ENCODE data around the gene VHLL.

Gene VHLL

DNA sequence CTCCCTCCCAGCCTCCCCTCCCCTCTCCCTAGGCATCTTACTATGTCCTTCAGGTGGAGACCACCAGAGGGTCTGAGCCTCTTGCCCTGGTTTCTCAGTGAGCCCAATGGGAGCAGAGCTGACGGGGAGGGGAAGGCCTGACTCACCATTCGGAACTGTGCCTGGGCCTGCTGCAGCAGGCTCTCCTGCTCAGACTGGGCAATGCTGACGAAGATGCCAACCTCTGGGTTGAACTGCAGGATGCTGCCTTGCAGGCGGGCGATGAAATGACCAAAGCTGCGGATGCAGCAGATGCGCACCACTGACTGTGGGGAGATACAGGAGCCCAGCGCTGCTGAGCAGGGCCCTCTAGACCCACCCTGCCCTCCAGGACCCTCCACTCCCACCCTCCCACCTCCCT, 40.2 kb downstream of the VHLL start:
- H3K4me3 ChIP-seq (ENCODE audit: insufficient read depth, low read length, poor library complexity, severe bottlenecking), result no peak overlapping the region
- H3F3A ChIP-seq (ENCODE audit: insufficient read depth), result no peaks in the 10 kb centered on the region
- H3K79me2 ChIP-seq (ENCODE audit: insufficient read depth, low read length), result no peaks in the 10 kb centered on the region; the same call in 1 of the 2 replicates
- peaks cover 23% of the 10 kb centered on the region; the same call in 1 of the 2 replicates for H3K36me3 ChIP-seq (ENCODE audit: low read length)
- H3K4me2 ChIP-seq (ENCODE audit: low read depth, low read length, poor library complexity, severe bottlenecking), result no peak overlapping the region
- H2AFZ ChIP-seq (ENCODE audit: low read depth, low read length, severe bottlenecking), result no peak overlapping the region
- TF ChIP-seq EZH2phosphoT487 (conservative IDR thresholded peaks at IDR 0.05; ENCODE audit: low read length), result no peak
- TF ChIP-seq, protein P1, sequence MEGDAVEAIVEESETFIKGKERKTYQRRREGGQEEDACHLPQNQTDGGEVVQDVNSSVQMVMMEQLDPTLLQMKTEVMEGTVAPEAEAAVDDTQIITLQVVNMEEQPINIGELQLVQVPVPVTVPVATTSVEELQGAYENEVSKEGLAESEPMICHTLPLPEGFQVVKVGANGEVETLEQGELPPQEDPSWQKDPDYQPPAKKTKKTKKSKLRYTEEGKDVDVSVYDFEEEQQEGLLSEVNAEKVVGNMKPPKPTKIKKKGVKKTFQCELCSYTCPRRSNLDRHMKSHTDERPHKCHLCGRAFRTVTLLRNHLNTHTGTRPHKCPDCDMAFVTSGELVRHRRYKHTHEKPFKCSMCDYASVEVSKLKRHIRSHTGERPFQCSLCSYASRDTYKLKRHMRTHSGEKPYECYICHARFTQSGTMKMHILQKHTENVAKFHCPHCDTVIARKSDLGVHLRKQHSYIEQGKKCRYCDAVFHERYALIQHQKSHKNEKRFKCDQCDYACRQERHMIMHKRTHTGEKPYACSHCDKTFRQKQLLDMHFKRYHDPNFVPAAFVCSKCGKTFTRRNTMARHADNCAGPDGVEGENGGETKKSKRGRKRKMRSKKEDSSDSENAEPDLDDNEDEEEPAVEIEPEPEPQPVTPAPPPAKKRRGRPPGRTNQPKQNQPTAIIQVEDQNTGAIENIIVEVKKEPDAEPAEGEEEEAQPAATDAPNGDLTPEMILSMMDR (IDR thresholded peaks at IDR 0.05; ENCODE audit: insufficient read depth, low read length, poor library complexity, severe bottlenecking), result no peak
- no peaks in the 10 kb centered on the region for H3K9me2 ChIP-seq (replicated peaks; ENCODE audit: insufficient read depth, low read length)
- H4K20me1 ChIP-seq (ENCODE audit: low read depth, low read length), result no peaks in the 10 kb centered on the region
- H3K27me3 ChIP-seq (ENCODE audit: low read length), result no peaks in the 10 kb centered on the region
- no peaks in the 10 kb centered on the region for H3K9me3 ChIP-seq (ENCODE audit: insufficient read depth, low read length)
- H3K9ac ChIP-seq (ENCODE audit: low read length), result no peak overlapping the region
- no peak overlapping the region for H3K27ac ChIP-seq (ENCODE audit: low read depth, low read length)

DNA sequence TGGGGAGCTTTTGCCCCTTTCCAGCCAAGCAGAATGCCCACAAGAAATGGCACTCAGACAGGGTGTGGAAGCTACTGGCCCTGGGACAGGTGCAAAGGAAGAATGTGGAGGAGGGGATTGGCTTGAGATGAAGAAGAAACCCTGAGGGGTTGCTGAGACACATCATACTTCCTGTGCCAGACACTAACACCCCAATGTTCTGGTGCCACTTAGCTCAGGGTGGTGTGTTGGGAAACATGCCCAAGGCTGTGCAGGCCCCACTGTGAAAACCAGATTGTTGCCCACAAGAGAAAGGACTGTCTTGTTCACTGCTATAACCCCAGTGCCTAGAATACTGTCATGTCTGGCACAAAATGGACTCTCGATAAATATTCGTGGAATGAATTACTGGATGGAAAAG, 41.4 kb downstream of the VHLL start:
- Histone ChIP-seq H3K4me3 (ENCODE audit: insufficient read depth, low read length, poor library complexity, severe bottlenecking) (no peak overlapping the region), H3F3A (ENCODE audit: insufficient read depth) (no peaks in the 10 kb centered on the region), H3K36me3 (ENCODE audit: low read length) (peaks cover 20% of the 10 kb centered on the region; the same call in 1 of the 2 replicates), H2AFZ (ENCODE audit: low read depth, low read length, severe bottlenecking) (no peak overlapping the region), H3K79me2 (ENCODE audit: insufficient read depth, low read length) (no peaks in the 10 kb centered on the region), H3K27me3 (ENCODE audit: low read length) (no peaks in the 10 kb centered on the region), H3K4me2 (ENCODE audit: low read depth, low read length, poor library complexity, severe bottlenecking) (no peak overlapping the region), H3K27ac (ENCODE audit: low read depth, low read length) (no peak overlapping the region), H4K20me1 (ENCODE audit: low read depth, low read length) (no peaks in the 10 kb centered on the region), H3K9me2 (replicated peaks; ENCODE audit: insufficient read depth, low read length) (no peaks in the 10 kb centered on the region), H3K9ac (ENCODE audit: low read length) (no peak overlapping the region), H3K9me3 (ENCODE audit: insufficient read depth, low read length) (no peaks in the 10 kb centered on the region)
- no peak for TF ChIP-seq EZH2phosphoT487 (conservative IDR thresholded peaks at IDR 0.05; ENCODE audit: low read length)
- TF ChIP-seq, protein P1 (IDR thresholded peaks at IDR 0.05; ENCODE audit: insufficient read depth, low read length, poor library complexity, severe bottlenecking), result no peak

DNA sequence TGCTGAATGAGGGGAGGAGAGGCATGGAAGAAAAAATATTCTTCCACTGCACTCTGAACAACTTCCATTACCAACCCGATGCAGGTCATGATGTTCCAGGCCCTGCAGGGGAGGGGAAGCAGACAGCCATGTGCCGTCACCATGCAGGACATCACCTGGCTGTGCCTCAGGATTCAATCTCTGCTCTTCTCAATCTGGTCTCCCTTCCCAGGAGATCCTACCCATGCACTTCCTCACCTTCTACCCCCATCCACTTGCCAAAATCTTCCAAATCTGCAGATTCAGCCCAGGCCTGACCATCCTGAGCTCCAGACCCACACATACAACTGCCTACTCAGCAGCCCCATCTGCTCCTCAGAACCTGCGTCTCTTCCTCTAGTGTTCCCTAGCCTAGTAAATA, 45.5 kb downstream of the VHLL start:
- H3K4me2 ChIP-seq (ENCODE audit: low read depth, low read length, poor library complexity, severe bottlenecking), result no peak overlapping the region
- no peak overlapping the region for H3K27ac ChIP-seq (ENCODE audit: low read depth, low read length)
- H3K9ac ChIP-seq (ENCODE audit: low read length), result no peak overlapping the region
- no peaks in the 10 kb centered on the region for H4K20me1 ChIP-seq (ENCODE audit: low read depth, low read length)
- no peak overlapping the region for H2AFZ ChIP-seq (ENCODE audit: low read depth, low read length, severe bottlenecking)
- H3K36me3 ChIP-seq (ENCODE audit: low read length), result no peaks in the 10 kb centered on the region
- no peaks in the 10 kb centered on the region for H3K27me3 ChIP-seq (ENCODE audit: low read length)
- no peaks in the 10 kb centered on the region for H3K9me2 ChIP-seq (replicated peaks; ENCODE audit: insufficient read depth, low read length)
- no peaks in the 10 kb centered on the region for H3K9me3 ChIP-seq (ENCODE audit: insufficient read depth, low read length)
- H3K79me2 ChIP-seq (ENCODE audit: insufficient read depth, low read length), result no peaks in the 10 kb centered on the region
- H3K4me3 ChIP-seq (ENCODE audit: insufficient read depth, low read length, poor library complexity, severe bottlenecking), result no peak overlapping the region
- TF ChIP-seq EZH2phosphoT487 (conservative IDR thresholded peaks at IDR 0.05; ENCODE audit: low read length), result no peak
- TF ChIP-seq, protein P1 (IDR thresholded peaks at IDR 0.05; ENCODE audit: insufficient read depth, low read length, poor library complexity, severe bottlenecking), result no peak
- no peaks in the 10 kb centered on the region for H3F3A ChIP-seq (ENCODE audit: insufficient read depth)

Data from SU-DHL-6 (cell line).